Liver (tissue), 3 donors: Measurements from ENCODE around the gene COBL.

Experiments used
- TF ChIP-seq, protein P1 (sequence below): fragments of 150-350 bp; IDR thresholded peaks from 2 replicates; pipeline ENCODE4 v1.5.1; 2017; ENCODE audit warnings: improper control_type of control experiment, low read depth, low read length; ENCODE audit not compliant: missing input control
- TF ChIP-seq, protein P2 (sequence below): IDR thresholded peaks from 2 replicates; pipeline ENCODE4 v1.6.1; 2016; ENCODE audit warnings: antibody characterized with exemption
- donor health status: healthy.
- donor health status: healthy.

DNA sequence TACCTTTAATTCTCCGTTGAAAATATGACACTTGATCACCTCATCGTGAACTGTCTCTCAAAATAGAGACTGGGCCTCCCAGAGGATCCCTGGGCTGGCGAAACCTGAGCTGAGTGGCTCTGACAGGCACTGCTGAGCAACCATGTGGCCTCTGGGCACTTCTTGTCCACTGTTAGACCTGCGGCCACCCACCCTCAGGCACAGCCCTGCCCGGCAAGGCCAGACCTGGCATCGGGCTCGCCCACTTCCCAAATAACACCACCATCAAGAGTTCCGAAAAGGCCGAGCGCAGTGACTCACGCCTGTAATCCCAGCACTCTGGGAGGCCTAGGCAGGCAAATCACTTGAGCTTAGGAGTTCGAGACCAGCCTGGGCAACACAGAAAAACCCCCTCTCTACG, 82.5 kb downstream of the COBL start:
- TF ChIP-seq, protein P1, sequence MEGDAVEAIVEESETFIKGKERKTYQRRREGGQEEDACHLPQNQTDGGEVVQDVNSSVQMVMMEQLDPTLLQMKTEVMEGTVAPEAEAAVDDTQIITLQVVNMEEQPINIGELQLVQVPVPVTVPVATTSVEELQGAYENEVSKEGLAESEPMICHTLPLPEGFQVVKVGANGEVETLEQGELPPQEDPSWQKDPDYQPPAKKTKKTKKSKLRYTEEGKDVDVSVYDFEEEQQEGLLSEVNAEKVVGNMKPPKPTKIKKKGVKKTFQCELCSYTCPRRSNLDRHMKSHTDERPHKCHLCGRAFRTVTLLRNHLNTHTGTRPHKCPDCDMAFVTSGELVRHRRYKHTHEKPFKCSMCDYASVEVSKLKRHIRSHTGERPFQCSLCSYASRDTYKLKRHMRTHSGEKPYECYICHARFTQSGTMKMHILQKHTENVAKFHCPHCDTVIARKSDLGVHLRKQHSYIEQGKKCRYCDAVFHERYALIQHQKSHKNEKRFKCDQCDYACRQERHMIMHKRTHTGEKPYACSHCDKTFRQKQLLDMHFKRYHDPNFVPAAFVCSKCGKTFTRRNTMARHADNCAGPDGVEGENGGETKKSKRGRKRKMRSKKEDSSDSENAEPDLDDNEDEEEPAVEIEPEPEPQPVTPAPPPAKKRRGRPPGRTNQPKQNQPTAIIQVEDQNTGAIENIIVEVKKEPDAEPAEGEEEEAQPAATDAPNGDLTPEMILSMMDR = no peak
- TF ChIP-seq, protein P2, sequence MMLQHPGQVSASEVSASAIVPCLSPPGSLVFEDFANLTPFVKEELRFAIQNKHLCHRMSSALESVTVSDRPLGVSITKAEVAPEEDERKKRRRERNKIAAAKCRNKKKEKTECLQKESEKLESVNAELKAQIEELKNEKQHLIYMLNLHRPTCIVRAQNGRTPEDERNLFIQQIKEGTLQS = no peak
